H1 (cell line): Measurements from ENCODE around the gene FBN2. TPM values are rescaled to one million over a fixed set of nuclear protein-coding genes. Genes with fewer than 3 reads are reported as not detected.

Experiments
- BRCA1 ChIP-seq: IDR thresholded peaks from 2 replicates; pipeline ENCODE4 v1.6.1; 2012; ENCODE audit warnings: low read depth, low read length, improper control_type of control experiment
- CHD2 ChIP-seq: IDR thresholded peaks from 2 replicates; pipeline ENCODE4 v1.6.1; 2012; ENCODE audit warnings: low read length, improper control_type of control experiment
- MAFK ChIP-seq: IDR thresholded peaks from 2 replicates; pipeline ENCODE4 v1.6.1; 2012; ENCODE audit warnings: low read depth, mild to moderate bottlenecking, improper control_type of control experiment, low read length
- PHF8 ChIP-seq: fragments of 200-600 bp; sonication (generic); conservative IDR thresholded peaks from 2 replicates; pipeline ENCODE4 v1.7.1; 2012; ENCODE audit warnings: low read depth, mild to moderate bottlenecking, inconsistent platforms, low read length, moderate library complexity
- RFX5 ChIP-seq: IDR thresholded peaks from 2 replicates; pipeline ENCODE4 v1.6.1; 2011; ENCODE audit warnings: low read depth, low read length, improper control_type of control experiment, borderline replicate concordance
- polyA plus RNA-seq, 7 experiments: library from polyadenylated mRNA; depleted of rRNA in 3 of 7; stranded (reverse) in 5 of 7; unstranded in 2 of 7; fragments of >200 nt in 5 of 7; fragments of 200-250 nt in 2 of 7; gene quantifications; 1 replicate in 5 of 7; 2 replicates in 1 of 7; 4 replicates in 1 of 7; pipeline versions ENCODE4 v1.2.1 to v1.2.3, GENCODE V29; 2011 to 2013; ENCODE audit warnings: missing spikeins in 2 of 7, mixed read lengths in 2 of 7
- total RNA-seq: library from RNA; stranded (reverse); fragmentation: NEBNext Ultra II Directional; extraction: Animal tissue kit (Norgen Biotek cat#: 25700); gene quantifications from 2 replicates; pipeline ENCODE4 v1.2.1, GENCODE V29; 2021
- TF ChIP-seq, protein P1 (sequence below): fragments of 300-600 bp; sonication (generic); IDR thresholded peaks from 2 replicates; pipeline ENCODE4 v1.7.1; 2012; ENCODE audit warnings: low read length, moderate library complexity, mild to moderate bottlenecking, inconsistent platforms; ENCODE audit not compliant: insufficient replicate concordance
- TF ChIP-seq, protein P2 (sequence below): IDR thresholded peaks from 2 replicates; pipeline ENCODE4 v1.6.1; 2012; ENCODE audit warnings: low read length, inconsistent platforms

FBN2 gene
- total and polyA plus RNA-seq, 2 of the 8 experiments (the other 6 are each of a cell fraction or from before 2014, with no cell fraction given) = 14.1 to 16.3 TPM

DNA sequence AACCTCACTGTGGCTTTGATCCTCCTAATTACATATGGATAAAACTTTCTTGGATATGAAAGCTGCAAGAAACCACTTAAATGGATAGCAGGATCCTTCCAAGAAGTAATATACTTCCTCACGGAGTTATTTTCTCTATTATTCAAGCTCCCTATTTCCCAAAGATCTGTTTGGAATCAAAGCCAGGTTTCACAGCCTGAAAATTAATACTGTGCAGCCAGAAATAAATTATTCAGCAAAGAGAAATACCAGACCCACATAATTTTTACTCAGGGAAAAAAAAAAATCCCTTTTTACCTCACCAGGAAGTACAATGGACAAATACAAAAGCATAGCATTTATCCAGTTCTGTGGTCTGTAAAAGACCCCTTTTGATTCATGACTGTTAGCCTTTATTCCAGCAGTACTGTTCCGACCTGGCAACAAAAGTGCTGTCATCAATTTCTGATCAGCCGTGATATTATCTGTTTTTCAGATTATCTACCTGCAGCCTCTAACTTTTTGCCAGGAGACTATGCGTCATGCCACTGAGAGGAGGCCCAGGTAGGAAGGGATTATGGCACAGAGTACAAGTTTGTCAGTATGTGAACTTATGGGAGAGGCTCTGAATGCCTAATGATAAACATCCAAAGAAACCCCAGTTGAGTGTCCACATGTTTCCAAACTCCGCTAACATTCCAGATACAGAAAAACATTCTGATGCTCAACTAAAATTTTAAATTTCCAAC lies 57.0 kb downstream of the FBN2 start (continued):
- TF ChIP-seq, protein P1, sequence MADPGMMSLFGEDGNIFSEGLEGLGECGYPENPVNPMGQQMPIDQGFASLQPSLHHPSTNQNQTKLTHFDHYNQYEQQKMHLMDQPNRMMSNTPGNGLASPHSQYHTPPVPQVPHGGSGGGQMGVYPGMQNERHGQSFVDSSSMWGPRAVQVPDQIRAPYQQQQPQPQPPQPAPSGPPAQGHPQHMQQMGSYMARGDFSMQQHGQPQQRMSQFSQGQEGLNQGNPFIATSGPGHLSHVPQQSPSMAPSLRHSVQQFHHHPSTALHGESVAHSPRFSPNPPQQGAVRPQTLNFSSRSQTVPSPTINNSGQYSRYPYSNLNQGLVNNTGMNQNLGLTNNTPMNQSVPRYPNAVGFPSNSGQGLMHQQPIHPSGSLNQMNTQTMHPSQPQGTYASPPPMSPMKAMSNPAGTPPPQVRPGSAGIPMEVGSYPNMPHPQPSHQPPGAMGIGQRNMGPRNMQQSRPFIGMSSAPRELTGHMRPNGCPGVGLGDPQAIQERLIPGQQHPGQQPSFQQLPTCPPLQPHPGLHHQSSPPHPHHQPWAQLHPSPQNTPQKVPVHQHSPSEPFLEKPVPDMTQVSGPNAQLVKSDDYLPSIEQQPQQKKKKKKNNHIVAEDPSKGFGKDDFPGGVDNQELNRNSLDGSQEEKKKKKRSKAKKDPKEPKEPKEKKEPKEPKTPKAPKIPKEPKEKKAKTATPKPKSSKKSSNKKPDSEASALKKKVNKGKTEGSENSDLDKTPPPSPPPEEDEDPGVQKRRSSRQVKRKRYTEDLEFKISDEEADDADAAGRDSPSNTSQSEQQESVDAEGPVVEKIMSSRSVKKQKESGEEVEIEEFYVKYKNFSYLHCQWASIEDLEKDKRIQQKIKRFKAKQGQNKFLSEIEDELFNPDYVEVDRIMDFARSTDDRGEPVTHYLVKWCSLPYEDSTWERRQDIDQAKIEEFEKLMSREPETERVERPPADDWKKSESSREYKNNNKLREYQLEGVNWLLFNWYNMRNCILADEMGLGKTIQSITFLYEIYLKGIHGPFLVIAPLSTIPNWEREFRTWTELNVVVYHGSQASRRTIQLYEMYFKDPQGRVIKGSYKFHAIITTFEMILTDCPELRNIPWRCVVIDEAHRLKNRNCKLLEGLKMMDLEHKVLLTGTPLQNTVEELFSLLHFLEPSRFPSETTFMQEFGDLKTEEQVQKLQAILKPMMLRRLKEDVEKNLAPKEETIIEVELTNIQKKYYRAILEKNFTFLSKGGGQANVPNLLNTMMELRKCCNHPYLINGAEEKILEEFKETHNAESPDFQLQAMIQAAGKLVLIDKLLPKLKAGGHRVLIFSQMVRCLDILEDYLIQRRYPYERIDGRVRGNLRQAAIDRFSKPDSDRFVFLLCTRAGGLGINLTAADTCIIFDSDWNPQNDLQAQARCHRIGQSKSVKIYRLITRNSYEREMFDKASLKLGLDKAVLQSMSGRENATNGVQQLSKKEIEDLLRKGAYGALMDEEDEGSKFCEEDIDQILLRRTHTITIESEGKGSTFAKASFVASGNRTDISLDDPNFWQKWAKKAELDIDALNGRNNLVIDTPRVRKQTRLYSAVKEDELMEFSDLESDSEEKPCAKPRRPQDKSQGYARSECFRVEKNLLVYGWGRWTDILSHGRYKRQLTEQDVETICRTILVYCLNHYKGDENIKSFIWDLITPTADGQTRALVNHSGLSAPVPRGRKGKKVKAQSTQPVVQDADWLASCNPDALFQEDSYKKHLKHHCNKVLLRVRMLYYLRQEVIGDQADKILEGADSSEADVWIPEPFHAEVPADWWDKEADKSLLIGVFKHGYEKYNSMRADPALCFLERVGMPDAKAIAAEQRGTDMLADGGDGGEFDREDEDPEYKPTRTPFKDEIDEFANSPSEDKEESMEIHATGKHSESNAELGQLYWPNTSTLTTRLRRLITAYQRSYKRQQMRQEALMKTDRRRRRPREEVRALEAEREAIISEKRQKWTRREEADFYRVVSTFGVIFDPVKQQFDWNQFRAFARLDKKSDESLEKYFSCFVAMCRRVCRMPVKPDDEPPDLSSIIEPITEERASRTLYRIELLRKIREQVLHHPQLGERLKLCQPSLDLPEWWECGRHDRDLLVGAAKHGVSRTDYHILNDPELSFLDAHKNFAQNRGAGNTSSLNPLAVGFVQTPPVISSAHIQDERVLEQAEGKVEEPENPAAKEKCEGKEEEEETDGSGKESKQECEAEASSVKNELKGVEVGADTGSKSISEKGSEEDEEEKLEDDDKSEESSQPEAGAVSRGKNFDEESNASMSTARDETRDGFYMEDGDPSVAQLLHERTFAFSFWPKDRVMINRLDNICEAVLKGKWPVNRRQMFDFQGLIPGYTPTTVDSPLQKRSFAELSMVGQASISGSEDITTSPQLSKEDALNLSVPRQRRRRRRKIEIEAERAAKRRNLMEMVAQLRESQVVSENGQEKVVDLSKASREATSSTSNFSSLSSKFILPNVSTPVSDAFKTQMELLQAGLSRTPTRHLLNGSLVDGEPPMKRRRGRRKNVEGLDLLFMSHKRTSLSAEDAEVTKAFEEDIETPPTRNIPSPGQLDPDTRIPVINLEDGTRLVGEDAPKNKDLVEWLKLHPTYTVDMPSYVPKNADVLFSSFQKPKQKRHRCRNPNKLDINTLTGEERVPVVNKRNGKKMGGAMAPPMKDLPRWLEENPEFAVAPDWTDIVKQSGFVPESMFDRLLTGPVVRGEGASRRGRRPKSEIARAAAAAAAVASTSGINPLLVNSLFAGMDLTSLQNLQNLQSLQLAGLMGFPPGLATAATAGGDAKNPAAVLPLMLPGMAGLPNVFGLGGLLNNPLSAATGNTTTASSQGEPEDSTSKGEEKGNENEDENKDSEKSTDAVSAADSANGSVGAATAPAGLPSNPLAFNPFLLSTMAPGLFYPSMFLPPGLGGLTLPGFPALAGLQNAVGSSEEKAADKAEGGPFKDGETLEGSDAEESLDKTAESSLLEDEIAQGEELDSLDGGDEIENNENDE = no peak
- no peak for TF ChIP-seq RFX5
- no peak for TF ChIP-seq MAFK
- TF ChIP-seq, protein P2, sequence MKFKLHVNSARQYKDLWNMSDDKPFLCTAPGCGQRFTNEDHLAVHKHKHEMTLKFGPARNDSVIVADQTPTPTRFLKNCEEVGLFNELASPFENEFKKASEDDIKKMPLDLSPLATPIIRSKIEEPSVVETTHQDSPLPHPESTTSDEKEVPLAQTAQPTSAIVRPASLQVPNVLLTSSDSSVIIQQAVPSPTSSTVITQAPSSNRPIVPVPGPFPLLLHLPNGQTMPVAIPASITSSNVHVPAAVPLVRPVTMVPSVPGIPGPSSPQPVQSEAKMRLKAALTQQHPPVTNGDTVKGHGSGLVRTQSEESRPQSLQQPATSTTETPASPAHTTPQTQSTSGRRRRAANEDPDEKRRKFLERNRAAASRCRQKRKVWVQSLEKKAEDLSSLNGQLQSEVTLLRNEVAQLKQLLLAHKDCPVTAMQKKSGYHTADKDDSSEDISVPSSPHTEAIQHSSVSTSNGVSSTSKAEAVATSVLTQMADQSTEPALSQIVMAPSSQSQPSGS = no peak
- no peak for TF ChIP-seq BRCA1
- TF ChIP-seq PHF8 = no peak
- TF ChIP-seq CHD2 = no peak
- TF ChIP-seq, all 59 proteins: peak for 0
